Left cardiac atrium (tissue), 4 donors: Measurements from ENCODE around the gene IQCC. TPM values are rescaled to one million over a fixed set of nuclear protein-coding genes. Genes with fewer than 3 reads are reported as not detected.

Experiments used
- ATAC-seq, 2 donors: fragments of 200-7000 bp; cut with Tn5 transposase; one replicate each; pipeline ENCODE4 v1.9.1; 2020; ENCODE audit warnings: mild to moderate bottlenecking in 2 of 2, moderate library complexity in 2 of 2
- DNase-seq: peaks from one replicate; pipeline ENCODE4 v3.0.0-alpha.2; 2020
- intact Hi-C, 2 donors: fragments of 100-400 bp; cut with DNase I; formaldehyde crosslinking; loops; one replicate each; pipeline versions ENCODE4 v1.14.1 to v1.15.1; 2022 to 2023
- total RNA-seq, 2 donors: library from RNA; stranded (reverse); fragmentation: NEBNext Ultra II Directional; extraction: Animal tissue kit (Norgen Biotek cat#: 25700); gene quantifications; one replicate each; pipeline ENCODE4 v1.2.1, GENCODE V29; 2021
- donor health status: DM: no; HTN: yes; CAD: no.
- donor health status: DM: no; HTN: yes; CAD: no; lungs with severe emphysema.
- donor health status: DM: yes; HTN: yes; CAD: no.
- donor health status: Dilated cardiomyopathy.

Gene IQCC
- total RNA-seq, 2 donors from 2014 or later: 0.76 to 0.97 TPM

DNA sequence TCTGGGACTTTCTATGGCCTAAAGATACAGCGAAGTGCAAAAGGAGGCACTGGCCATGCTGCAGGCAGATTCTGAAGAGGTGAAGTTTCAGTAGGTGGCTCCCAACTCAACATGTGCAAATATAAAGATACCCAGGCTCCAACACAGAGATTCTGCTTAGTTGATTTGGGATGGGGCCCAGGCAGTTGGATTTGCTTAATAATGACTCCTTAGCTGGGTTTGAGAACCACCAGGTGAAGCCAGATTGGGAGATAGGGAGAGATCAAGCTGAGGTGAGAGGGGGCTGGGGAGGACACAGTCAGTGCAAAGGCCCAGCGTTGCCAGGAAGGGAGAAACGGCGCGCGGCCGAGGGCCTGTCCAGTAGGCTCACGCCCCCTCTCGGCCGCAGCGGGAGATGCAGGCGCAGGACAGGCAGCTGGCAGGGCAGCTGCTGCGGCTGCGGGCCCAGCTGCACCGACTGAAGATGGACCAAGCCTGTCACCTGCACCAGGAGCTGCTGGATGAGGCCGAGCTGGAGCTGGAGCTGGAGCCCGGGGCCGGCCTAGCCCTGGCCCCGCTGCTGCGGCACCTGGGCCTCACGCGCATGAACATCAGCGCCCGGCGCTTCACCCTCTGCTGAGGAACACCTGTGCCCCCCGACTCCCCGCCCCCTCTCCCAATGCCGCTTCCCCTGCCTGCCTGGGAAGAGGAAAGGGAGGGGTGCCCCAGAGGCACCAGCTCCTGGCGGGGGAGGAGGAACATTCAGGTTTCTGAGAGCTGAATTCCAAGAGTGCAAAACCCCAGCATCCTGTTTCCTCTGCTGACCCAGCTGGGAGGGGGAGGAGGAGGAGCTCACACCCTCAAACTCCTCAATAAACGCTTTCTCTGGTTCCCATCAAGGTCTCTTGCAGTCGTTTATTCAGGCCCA is 42.8 kb downstream of the IQCC start:
- peak; percentile 90 for DNase-seq
- intact Hi-C loops: loop anchor here in 1 of 2 donors (10.0 kb wide), 1 partner anchor 47 kb away; the partner anchor contains the start of gene HDAC1
- peak; percentile 56 to 79 for ATAC-seq

DNA sequence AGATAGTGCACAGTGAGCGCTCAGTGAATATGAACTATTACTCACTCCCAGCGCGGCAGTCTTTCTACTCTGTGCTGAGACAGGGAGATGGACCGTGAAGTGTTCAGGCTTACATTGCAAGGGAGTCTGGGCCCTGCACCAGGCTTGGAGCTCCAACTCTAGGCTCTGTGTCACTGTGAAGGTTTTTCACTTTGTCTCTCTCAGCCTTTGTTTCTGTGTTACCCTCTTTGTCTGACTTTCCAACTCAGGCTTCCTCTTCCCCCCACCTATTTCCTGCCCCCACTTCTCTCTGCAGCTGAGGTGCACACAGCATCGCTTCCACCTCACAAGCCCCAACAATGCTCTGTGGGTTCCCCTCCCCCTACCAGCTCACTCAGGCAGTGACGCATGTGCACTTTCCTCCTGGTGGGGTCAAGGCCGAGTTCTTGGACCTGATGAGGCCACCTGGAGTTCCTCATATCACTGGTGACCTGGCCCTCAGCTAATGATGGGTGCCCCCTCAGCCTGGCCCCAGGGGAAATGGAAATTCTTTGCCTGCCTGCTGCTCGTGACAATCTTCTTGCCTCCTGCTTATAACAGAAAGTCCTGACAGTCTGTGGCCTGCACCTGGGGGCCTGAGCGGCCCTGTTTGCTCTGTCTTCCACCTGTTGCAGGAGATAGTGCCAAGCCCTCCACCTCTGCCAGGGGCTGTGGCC is 44.5 kb downstream of the IQCC start:
- intact Hi-C loops: loop anchor here in 1 of 2 donors (10.0 kb wide), 1 partner anchor 45 kb away; the partner anchor contains the start of gene HDAC1
- DNase-seq: peak; percentile 44
- ATAC-seq: peak; percentile 19 to 68

DNA sequence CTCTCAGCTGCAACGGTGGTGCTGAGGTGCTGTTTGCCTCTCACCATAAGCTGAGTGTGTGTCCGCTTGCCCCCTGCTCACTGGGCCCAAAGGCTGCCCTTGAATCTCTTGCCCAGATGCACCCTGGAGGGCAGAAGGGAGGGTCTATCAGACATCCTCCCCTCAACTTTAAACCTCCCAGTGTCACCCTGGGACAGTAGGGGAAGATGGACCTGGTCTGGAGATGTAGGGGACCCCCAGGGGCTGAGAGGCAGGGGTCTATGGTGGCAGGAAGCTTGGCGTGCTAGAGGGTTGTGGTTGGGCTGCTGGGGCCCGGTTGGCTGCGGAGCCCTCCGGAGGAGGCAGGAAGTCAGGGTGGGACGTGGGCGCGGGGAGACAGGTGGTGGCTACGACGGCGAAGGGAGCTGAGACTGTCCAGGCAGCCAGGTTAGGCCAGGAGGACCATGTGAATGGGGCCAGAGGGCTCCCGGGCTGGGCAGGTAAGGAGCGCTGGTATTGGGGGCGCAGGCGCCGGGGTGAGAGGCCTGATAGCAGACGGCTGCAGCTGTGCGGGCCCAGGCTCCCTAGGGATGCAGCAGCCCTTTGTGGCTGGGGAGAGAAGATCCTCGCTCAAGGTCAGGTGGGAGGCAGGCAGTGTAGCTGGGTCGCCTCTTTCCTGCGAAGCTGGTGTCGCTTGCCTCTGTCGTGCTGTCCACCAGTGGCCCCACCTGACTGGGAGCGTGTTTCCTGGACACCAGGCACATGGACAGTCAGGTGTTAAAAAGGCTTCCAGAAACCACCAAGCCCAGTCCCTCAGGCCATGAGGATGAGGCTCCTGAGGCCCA is 45.6 kb downstream of the IQCC start, which contains the start of gene LCK:
Gene LCK, plus strand, starts transcription at position 373 of the 824 bp plus-strand sequence. CDS start 23,065 bp downstream, outside the sequence.
- DNase-seq: no peak
- intact Hi-C loops: no loop called here
- no peak for ATAC-seq

DNA sequence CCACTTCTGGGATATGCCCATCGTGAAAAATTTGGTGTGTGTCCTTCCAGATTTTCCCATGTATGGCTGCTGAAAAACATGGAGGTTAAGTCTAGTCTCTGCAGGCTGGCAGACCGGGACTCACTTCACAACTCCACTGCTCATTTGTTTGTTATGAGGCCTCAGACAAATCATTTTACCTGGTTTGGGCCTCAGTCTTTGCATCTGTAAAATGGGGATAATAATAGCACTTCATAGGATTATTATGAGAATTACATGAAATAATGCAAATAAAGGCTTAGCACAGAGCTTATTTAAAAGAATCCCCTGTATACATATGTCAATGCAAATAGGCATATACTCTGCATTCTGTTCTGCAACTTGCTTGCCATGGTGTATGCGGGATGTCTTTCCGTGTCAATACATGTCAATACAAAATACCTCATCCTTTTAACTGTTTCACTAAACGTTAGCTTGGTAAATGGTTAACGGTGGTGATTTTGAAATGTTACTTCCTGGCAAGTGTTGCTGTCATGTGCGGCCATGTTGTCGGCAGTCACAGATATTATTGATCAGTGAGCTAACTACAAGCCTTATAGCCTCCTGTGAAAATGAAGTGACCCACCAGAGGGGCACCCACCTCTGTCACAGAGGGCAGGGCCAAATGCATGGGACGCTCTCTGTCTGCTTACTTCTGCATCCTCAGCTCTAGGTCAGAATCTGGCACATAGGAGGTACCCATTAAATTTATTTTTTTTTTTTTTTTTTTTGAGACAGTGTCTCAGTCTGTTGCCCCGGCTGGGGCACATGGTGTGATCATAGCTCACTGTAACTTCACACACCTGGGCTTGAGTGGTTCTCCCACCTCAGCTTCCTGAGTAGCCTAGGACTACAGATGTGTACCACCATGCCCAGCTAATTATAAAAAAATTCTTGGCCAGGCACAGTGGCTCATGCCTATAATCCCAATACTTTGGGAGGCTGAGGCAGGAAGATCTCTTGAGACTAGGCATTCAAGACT is 49.9 kb downstream of the IQCC start:
- ATAC-seq: no peak
- intact Hi-C loops: no loop called here
- DNase-seq: no peak

DNA sequence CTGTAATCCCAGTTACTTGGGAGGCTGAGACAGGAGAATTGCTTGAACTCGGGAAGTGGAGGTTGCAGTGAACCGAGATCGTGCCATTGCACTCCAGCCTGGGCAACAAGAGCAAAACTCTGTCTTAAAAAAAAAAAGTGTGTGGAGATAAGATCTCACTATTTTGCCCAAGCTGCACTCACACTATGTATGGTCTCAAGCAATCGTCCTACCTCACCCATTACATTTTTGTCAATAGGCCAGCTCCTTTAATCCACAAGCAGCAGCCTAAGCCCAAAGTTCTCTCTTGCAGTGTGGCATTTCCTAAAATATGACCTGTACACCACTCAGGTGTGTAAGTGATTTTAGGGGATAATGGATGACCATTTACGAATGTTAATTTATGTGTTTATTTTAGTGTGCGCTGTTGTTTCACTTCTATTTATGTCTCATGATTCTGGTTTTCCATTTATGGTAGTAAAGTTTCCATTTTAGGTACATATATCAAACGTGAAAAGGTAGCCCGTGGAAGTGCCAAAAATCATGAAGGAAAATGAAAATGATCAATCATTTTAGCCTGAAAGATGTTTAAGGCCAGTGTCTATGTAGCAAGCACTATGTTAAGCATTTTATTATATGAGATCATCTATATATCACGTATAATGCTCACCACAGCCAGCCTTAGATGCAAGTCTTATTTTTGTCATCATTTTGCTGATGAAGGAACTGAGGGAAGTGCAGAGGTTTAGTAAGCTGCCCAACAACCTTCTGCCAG is 51.2 kb downstream of the IQCC start:
- intact Hi-C loops: no loop called here
- ATAC-seq (no peak), DNase-seq (no peak)

DNA sequence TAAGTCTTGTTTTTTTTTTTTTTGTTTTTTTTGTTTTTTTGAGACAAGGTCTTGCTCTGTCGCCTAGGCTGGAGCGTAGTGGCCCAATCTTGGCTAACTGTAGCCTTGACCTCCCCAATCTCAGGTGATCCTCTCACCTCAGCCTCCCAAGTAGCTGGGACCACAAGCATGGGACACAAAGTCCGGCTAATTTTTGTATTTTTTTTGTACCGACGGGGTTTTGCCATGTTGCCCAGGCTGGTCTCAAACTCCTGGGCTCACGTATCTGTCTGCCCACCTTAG is 51.7 kb downstream of the IQCC start:
- intact Hi-C loops: no loop called here
- ATAC-seq (no peak), DNase-seq (no peak)

Other genes with a start within 250 kb of the IQCC start
- gene KHDRBS1, start 191.8 kb upstream of the IQCC start, total RNA-seq: 10 to 100 TPM; 57.2 to 76.6 TPM
- gene TMEM39B, start 132.7 kb upstream of the IQCC start, total RNA-seq: 1 to 10 TPM; 8.2 to 9.5 TPM
- gene KPNA6, start 97.6 kb upstream of the IQCC start, total RNA-seq: 10 to 100 TPM; 59.3 to 73.3 TPM
- 10 to 100 TPM; 20.3 to 35.6 TPM for gene TXLNA, start 26.0 kb upstream of the IQCC start, total RNA-seq
- 10 to 100 TPM in 1 of 2 donors, 1 to 10 TPM in 1; 7.5 to 13.8 TPM for gene CCDC28B, start 5.1 kb upstream of the IQCC start, total RNA-seq
- gene DCDC2B, start 3.4 kb downstream of the IQCC start, total RNA-seq: not detected
- gene TMEM234, start 16.7 kb downstream of the IQCC start, total RNA-seq: 1 to 10 TPM; 8.8 to 9.9 TPM
- 100 to 1,000 TPM in 1 of 2 donors, 10 to 100 TPM in 1; 95.1 to 110 TPM for gene EIF3I, start 16.7 kb downstream of the IQCC start, total RNA-seq
- gene FAM167B, start 41.6 kb downstream of the IQCC start, total RNA-seq: 1 to 10 TPM; 5.5 to 9.8 TPM
- 1 to 10 TPM; 1.2 to 2.6 TPM for gene LCK, start 45.6 kb downstream of the IQCC start, total RNA-seq
- gene HDAC1, start 86.4 kb downstream of the IQCC start, total RNA-seq: 10 to 100 TPM; 34.8 to 34.9 TPM
- 10 to 100 TPM; 34.5 to 53.9 TPM for gene MARCKSL1, start 130.6 kb downstream of the IQCC start, total RNA-seq
- gene FAM229A, start 156.8 kb downstream of the IQCC start, total RNA-seq: 1 to 10 TPM; 1.8 to 2.6 TPM
- under 1 TPM; 0.44 to 0.79 TPM for gene TSSK3, start 156.9 kb downstream of the IQCC start, total RNA-seq
- 10 to 100 TPM; 42.2 to 43.8 TPM for gene BSDC1, start 188.8 kb downstream of the IQCC start, total RNA-seq